SJSA1 (cell line): ENCODE measurements around the gene ABI2. TPM values are rescaled to one million over a fixed set of nuclear protein-coding genes. Genes with fewer than 3 reads are reported as not detected.

Experiments
- DNase-seq, 2 experiments: peaks; one replicate each; pipeline ENCODE4 v3.0.0-alpha.2; 2015 to 2020; ENCODE audit warnings: low spot score in 2 of 2, low read depth in 1 of 2
- H3K27ac ChIP-seq: fragments of 250-450 bp; sonication (Bioruptor Pico); 2 replicates; pipeline ENCODE4 v1.5.1; 2020; ENCODE audit warnings: mild to moderate bottlenecking, moderate library complexity
- H3K27me3 ChIP-seq: fragments of 250-450 bp; sonication (Bioruptor Pico); replicated peaks from 2 replicates; pipeline ENCODE4 v1.5.1; 2020; ENCODE audit warnings: mild to moderate bottlenecking, moderate library complexity
- H3K36me3 ChIP-seq: fragments of 250-450 bp; sonication (Bioruptor Pico); 2 replicates; pipeline ENCODE4 v1.5.1; 2020; ENCODE audit warnings: mild to moderate bottlenecking
- H3K4me1 ChIP-seq: fragments of 250-450 bp; sonication (Bioruptor Pico); replicated peaks from 2 replicates; pipeline ENCODE4 v1.6.1; 2021; ENCODE audit warnings: mild to moderate bottlenecking
- H3K4me3 ChIP-seq: fragments of 250-450 bp; sonication (Bioruptor Pico); 2 replicates; pipeline ENCODE4 v1.5.1; 2020; ENCODE audit warnings: mild to moderate bottlenecking
- H3K9me3 ChIP-seq: fragments of 250-450 bp; sonication (Bioruptor Pico); replicated peaks from 2 replicates; pipeline ENCODE4 v1.5.1; 2020; ENCODE audit warnings: mild to moderate bottlenecking
- total RNA-seq: library from RNA; depleted of rRNA; stranded (reverse); fragments of >200 nt; shearing (Covaris generic); gene quantifications from 2 replicates; pipeline ENCODE4 v1.2.3, GENCODE V29; 2014

Gene ABI2
- total RNA-seq, 1 experiment from 2014 or later, result 54.8 TPM

DNA sequence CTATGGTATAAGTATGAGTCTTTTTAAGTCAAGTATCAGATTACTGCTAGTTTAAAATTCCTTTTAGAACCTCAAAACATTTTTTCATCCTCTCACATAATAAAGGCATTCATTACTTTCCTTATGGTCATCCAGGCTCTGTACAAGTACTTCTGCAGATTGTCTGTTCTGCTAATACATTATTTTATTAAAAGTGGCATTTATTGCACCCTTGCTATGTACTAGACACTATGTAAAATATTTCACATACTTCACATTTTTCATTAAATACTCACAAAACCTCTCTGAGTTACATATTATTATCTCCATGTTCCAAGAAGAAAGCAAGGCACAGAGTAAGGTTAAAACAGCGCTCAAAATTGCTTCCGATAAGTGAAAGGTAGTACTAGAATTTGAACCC, 122.8 kb downstream of the ABI2 start:
- DNase-seq, result no peak
- Histone ChIP-seq H3K27me3 (no peaks in the 10 kb centered on the region), H3K4me1 (peaks cover 28% of the 10 kb centered on the region), H3K36me3 (peaks cover 76% of the 10 kb centered on the region), H3K9me3 (no peaks in the 10 kb centered on the region), H3K27ac (no peak overlapping the region), H3K4me3 (no peak overlapping the region)

DNA sequence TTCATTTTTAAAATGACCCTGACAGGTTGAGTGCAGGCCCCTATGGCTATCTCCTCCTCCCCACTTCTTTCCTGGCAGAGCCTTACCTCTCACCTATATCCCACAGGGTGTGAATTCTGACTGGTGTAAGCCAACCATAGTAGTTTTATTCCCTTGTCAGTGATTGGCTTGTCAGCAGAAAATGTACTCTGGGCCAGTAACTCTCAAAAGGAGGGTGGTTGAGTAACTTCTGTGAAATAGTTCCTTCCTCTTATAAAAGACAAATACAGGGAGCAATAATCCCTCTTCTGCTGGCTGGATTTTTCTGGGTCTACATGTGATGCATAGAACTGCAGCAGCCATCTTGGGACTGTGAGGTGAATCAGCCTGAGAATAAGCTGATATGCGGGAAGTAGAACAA, 123.5 kb downstream of the ABI2 start:
- no peaks in the 10 kb centered on the region for H3K27me3 ChIP-seq
- H3K4me1 ChIP-seq, result peaks cover 23% of the 10 kb centered on the region
- no peak overlapping the region for H3K27ac ChIP-seq
- no peak overlapping the region for H3K4me3 ChIP-seq
- no peaks in the 10 kb centered on the region for H3K9me3 ChIP-seq
- no peak for DNase-seq
- peaks cover 73% of the 10 kb centered on the region for H3K36me3 ChIP-seq

GRCh38 chr2:203453858-203454451, 125.8 kb downstream of the ABI2 start:
- Histone ChIP-seq H3K4me3 (no peak overlapping the region), H3K4me1 (peaks cover 23% of the 10 kb centered on the region), H3K27me3 (no peaks in the 10 kb centered on the region), H3K36me3 (peaks cover 65% of the 10 kb centered on the region), H3K27ac (no peak overlapping the region), H3K9me3 (no peaks in the 10 kb centered on the region)
- DNase-seq, result peak in 1 of 2 experiments; percentile 42

DNA sequence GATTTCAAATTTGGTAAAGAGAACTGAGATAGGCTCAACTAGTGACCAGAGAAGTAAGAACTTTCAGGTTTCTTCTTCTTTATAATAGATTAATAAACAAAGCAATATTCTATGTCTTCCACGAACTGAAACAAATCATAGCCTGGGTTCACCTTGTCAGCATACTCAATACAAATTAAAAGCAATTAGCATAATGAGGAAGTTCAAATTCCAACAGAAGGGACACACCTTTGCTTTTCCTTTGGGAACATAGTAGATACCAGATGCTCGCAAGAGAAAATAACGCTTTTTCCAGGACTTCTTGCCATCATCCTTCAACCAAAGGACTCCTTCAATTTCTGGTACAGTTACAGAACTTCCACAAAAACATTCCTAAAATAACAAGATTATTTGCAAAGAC, 127.0 kb downstream of the ABI2 start:
- Histone ChIP-seq H3K4me1 (peaks cover 23% of the 10 kb centered on the region), H3K27me3 (no peaks in the 10 kb centered on the region), H3K27ac (peak overlapping the region; percentile 10; the same call in 1 of the 2 replicates), H3K4me3 (no peak overlapping the region), H3K9me3 (no peaks in the 10 kb centered on the region), H3K36me3 (peaks cover 69% of the 10 kb centered on the region)
- DNase-seq, result no peak

DNA sequence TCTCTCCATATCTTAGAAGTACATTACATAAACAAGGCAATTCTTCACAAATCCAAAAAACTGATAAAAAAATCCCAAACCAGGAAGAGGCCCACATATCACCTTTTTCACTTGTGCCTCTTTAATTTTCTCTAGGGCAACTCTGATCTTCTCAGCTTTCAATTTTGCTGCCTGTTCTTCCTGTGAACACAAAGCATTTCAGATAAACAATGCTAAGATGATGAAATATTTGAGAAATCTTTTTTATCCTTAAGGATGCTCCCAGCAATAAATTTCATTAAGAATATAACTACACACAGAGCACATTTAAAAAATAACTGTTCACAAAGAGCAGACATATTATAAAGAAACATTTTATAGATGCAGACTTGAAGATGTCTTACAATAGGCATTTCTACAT, 133.6 kb downstream of the ABI2 start:
- DNase-seq, result no peak
- no peaks in the 10 kb centered on the region for H3K9me3 ChIP-seq
- peaks cover 26% of the 10 kb centered on the region for H3K36me3 ChIP-seq
- H3K27ac ChIP-seq, result no peak overlapping the region
- no peak overlapping the region for H3K4me3 ChIP-seq
- no peaks in the 10 kb centered on the region for H3K27me3 ChIP-seq
- H3K4me1 ChIP-seq, result peaks cover 10% of the 10 kb centered on the region

DNA sequence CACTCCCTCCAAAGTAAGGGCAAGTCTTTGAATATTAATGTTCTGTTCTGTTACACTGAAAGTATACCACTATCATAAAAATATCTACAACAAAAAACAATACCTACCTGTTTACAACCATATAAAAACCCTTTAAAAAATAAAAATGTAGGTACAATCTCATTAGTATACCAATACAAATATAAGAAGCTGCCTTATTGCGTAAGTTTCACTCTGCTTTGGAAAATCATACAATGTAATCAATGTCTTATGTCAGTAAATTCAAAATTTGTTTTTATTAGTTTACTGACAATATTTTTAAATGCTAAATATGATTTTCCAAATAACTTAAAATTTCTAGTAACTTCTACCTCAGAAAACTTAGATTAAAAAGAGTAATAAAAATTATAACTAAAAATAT, 134.1 kb downstream of the ABI2 start:
- Histone ChIP-seq H3K36me3 (peaks cover 24% of the 10 kb centered on the region), H3K4me3 (no peak overlapping the region), H3K9me3 (no peaks in the 10 kb centered on the region), H3K4me1 (peaks cover 10% of the 10 kb centered on the region), H3K27me3 (no peaks in the 10 kb centered on the region), H3K27ac (no peak overlapping the region)
- no peak for DNase-seq

- no peak overlapping the region for H3K4me3 ChIP-seq
- H3K36me3 ChIP-seq, result peaks cover 16% of the 10 kb centered on the region
- no peaks in the 10 kb centered on the region for H3K9me3 ChIP-seq
- no peaks in the 10 kb centered on the region for H3K27me3 ChIP-seq
- DNase-seq, result no peak
- H3K27ac ChIP-seq, result no peak overlapping the region
- H3K4me1 ChIP-seq, result peaks cover 10% of the 10 kb centered on the region
Observed at GRCh38 chr2:203463266-203463678, 135.1 kb downstream of the ABI2 start.

- DNase-seq, result no peak
- Histone ChIP-seq H3K36me3 (peaks cover 10% of the 10 kb centered on the region), H3K4me1 (peaks cover 6% of the 10 kb centered on the region), H3K27ac (no peak overlapping the region), H3K9me3 (no peaks in the 10 kb centered on the region), H3K27me3 (no peaks in the 10 kb centered on the region), H3K4me3 (no peak overlapping the region)
Observed at GRCh38 chr2:203469546-203469945, 141.4 kb downstream of the ABI2 start.

DNA sequence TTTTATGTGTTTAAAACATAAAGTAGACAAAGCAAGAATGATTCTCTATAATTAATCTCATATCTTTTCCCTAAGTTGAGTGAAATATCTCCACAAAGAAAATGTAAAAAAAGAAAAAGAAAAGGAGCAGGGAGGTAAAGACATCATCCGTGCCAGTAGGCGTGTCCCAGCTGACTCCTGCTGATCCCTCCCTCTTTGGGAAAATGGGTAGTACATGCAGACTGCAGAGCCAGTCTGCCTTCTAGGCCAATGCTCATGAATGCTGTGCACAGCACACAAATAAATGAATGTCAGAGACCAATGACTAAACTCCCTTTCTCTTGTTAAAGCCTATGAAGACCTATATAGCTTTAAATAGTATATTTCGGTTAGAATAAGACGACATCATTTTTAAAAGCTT, 142.2 kb downstream of the ABI2 start:
- H3K27me3 ChIP-seq, result no peaks in the 10 kb centered on the region
- H3K4me1 ChIP-seq, result peaks cover under 1% of the 10 kb centered on the region
- peaks cover 6% of the 10 kb centered on the region; the same call in 1 of the 2 replicates for H3K36me3 ChIP-seq
- H3K27ac ChIP-seq, result no peak overlapping the region
- no peaks in the 10 kb centered on the region for H3K9me3 ChIP-seq
- no peak for DNase-seq
- H3K4me3 ChIP-seq, result no peak overlapping the region

DNA sequence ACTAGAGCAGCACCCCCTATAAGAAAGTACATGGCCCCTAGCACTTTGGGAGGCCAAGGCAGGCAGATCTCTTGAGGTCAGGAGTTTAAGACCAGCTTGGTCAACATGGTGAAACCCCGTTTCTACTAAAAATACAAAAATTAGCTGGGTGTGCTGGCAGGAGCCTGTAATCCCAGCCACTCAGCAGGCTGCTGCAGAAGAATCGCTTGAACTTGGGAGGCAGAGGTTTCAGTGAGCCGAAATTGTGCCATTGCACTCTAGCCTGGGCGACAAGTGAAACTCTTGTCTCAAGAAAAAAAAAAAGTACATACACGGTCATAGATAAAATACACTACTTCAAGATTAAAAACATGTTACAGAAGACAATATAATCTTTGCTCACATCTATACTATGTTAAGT, 143.1 kb downstream of the ABI2 start:
- H3K4me3 ChIP-seq, result no peak overlapping the region
- H3K27ac ChIP-seq, result no peak overlapping the region
- H3K9me3 ChIP-seq, result no peaks in the 10 kb centered on the region
- no peaks in the 10 kb centered on the region for H3K27me3 ChIP-seq
- no peak for DNase-seq
- no peaks in the 10 kb centered on the region for H3K4me1 ChIP-seq
- H3K36me3 ChIP-seq, result peaks cover 6% of the 10 kb centered on the region; the same call in 1 of the 2 replicates

DNA sequence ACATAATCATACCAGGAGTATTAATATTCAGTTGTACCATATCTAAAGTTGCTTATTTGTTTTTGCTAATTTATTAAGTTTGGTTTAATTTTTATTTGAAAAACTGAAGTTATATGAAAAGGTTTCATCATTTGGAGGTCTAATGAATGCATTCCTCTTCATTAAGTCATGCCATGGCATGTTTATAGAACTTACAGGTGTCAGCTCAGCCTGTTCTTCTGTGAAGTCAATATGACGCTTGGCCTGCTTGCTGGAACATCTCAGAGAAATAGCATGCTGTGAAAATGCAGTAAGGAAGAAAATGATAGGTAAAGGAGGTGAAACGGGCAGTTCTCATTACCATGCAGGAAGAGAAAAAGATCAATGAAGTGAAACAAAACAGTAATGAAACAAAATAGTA, 148.7 kb downstream of the ABI2 start:
- Histone ChIP-seq H3K9me3 (no peaks in the 10 kb centered on the region), H3K27ac (no peak overlapping the region), H3K4me3 (no peak overlapping the region), H3K4me1 (no peaks in the 10 kb centered on the region), H3K27me3 (no peaks in the 10 kb centered on the region), H3K36me3 (peaks cover 8% of the 10 kb centered on the region; the same call in 1 of the 2 replicates)
- DNase-seq, result no peak

DNA sequence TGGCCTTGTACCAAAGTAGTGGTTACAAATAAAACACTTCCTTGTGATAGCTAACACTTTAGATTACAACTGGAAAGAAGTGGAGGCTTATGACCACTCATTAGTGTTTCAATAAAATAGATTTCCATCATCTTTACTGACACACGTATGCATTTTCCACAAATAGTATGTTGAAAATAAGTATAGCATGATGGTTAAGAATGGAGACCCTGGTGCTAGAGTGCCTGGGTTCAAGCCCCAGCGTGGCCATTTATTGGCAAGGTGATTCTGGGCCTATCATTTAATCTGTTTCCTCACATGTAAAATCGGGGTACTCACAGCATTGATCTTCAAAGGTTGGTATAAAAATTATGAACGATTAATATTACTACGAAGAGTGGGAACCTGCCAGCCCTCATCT, 152.4 kb downstream of the ABI2 start:
- no peak for DNase-seq
- no peaks in the 10 kb centered on the region for H3K4me1 ChIP-seq
- no peaks in the 10 kb centered on the region for H3K9me3 ChIP-seq
- H3K27ac ChIP-seq, result no peak overlapping the region
- peaks cover 35% of the 10 kb centered on the region for H3K36me3 ChIP-seq
- H3K4me3 ChIP-seq, result no peak overlapping the region
- H3K27me3 ChIP-seq, result no peaks in the 10 kb centered on the region

DNA sequence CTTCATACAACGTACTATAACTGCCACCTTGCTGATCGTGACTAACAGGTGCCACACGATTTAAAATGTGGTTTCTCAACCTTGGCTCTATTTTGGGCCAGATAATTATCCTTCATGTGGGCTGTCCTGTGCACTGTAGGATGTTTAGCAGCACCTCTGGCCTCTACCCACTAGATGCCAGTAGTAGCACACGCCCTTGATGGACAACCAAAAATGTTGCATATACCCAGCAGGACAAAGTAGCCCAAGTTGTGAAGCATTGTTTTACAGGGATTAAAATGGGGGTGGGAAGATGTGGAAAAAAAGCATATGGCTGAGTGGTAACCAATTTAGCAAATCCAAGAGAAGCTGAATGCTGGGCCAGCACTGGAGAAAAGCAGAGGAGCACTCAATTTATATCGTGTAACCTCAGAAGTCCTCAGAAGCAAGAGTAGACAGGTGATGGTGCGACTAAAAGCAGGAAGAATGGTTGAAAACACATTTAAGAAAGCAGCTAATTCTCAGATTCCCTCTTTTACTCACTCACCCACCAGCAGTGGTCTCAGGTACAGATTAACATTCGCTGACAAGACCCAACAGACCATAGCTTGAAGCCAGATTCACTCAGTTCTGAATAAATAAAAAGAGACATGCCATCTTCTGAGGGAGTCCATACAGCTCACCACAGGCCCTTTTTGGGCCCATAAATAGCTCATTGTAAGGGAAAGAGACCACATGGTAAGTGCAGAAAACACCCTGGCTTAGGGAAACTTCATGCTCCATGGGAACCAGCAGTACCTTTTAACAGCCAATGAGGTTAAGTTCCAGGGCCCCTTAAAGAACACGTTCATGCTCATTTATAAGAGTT, 156.3 kb downstream of the ABI2 start:
- Histone ChIP-seq H3K4me1 (no peaks in the 10 kb centered on the region), H3K27me3 (no peaks in the 10 kb centered on the region)
- DNase-seq, result no peak

GRCh38 chr2:203489531-203489930, 161.3 kb downstream of the ABI2 start:
- Histone ChIP-seq H3K36me3 (peaks cover 50% of the 10 kb centered on the region), H3K9me3 (no peaks in the 10 kb centered on the region), H3K4me1 (no peaks in the 10 kb centered on the region), H3K4me3 (no peak overlapping the region), H3K27me3 (no peaks in the 10 kb centered on the region), H3K27ac (no peak overlapping the region)
- DNase-seq, result no peak

More for the DNA sequence above, 156.3 kb downstream of the ABI2 start:
- no peak overlapping the region for H3K4me3 ChIP-seq
- H3K27ac ChIP-seq, result no peak overlapping the region
- H3K36me3 ChIP-seq, result peaks cover 36% of the 10 kb centered on the region
- H3K9me3 ChIP-seq, result no peaks in the 10 kb centered on the region
